HepG2 (cell line): ENCODE measurements around the gene LDLRAP1. TPM values are rescaled to one million over a fixed set of nuclear protein-coding genes. Genes with fewer than 3 reads are reported as not detected.

Experiments
- ATAC-seq: fragments of 200-7000 bp; cut with Tn5 transposase; 3 replicates; pipeline ENCODE4 v1.9.1; 2020; ENCODE audit warnings: mild to moderate bottlenecking, moderate library complexity
- BruUV-seq: library from RNA; stranded (reverse); fragments of 400-500 nt; replicated peaks from 2 replicates; lab custom pipeline; 2021; lab: Mats Ljungman, UMichigan
- CTCF ChIA-PET: fragments of 300-600 bp; formaldehyde crosslinking; extraction: SDS; loops from one replicate; lab custom pipeline; 2021; ENCODE audit warnings: low total read pairs, inconsistent platforms, low intra/inter-chr PET ratio; lab: Yijun Ruan, JAX
- POLR2A ChIA-PET: fragments of 350-600 bp; sonication (Branson Sonifier 250); formaldehyde crosslinking; loops from one replicate; lab custom pipeline; 2020; ENCODE audit warnings: antibody characterized with exemption, inconsistent platforms; lab: Yijun Ruan, JAX
- DNase-seq: peaks from one replicate; pipeline ENCODE4 v3.0.0-alpha.2; 2015; ENCODE audit warnings: low spot score
- FAIRE-seq: peaks from 3 replicates; lab custom pipeline; 2011; peaks lifted over from hg19 to GRCh38; lab: Jason Lieb, UNC
- H2AFZ ChIP-seq: one replicate; pipeline ENCODE4 v1.6.1; 2011; ENCODE audit warnings: low read length, inconsistent platforms
- H3K27ac ChIP-seq: fragments of 300-600 bp; 3 replicates; pipeline ENCODE4 v1.8.0; 2011; ENCODE audit warnings: mixed run types, mild to moderate bottlenecking, mixed read lengths, low read length, inconsistent platforms; ENCODE audit not compliant: insufficient read depth; ENCODE audit errors: extremely low read length
- H3K27me3 ChIP-seq, 2 experiments: fragments of 200-600 bp in 1 of 2; 2 replicates in 1 of 2; 3 replicates in 1 of 2; pipeline versions ENCODE4 v1.6.0 to v1.8.0; 2011; ENCODE audit warnings: low read length in 2 of 2, mild to moderate bottlenecking in 2 of 2, moderate library complexity in 2 of 2, inconsistent platforms in 1 of 2; ENCODE audit not compliant: insufficient read depth in 2 of 2, control insufficient read depth in 1 of 2
- H3K36me3 ChIP-seq, 2 experiments: fragments of 200-600 bp in 1 of 2; replicated peaks in 1 of 2; 2 replicates in 1 of 2; 3 replicates in 1 of 2; pipeline versions ENCODE4 v1.5.1 to v1.8.0; 2011; ENCODE audit warnings: low read length in 2 of 2, inconsistent platforms in 1 of 2; ENCODE audit not compliant: insufficient read depth in 2 of 2, control insufficient read depth in 1 of 2
- H3K4me1 ChIP-seq: 2 replicates; pipeline ENCODE4 v1.5.1; 2012; ENCODE audit warnings: low read length, inconsistent platforms; ENCODE audit not compliant: insufficient read depth
- H3K4me2 ChIP-seq: 2 replicates; pipeline ENCODE4 v1.6.0; 2011; ENCODE audit warnings: low read depth, low read length, inconsistent platforms
- H3K4me3 ChIP-seq, 3 experiments: fragments of 200-600 bp in 1 of 3; sonication (generic), shearing (Covaris generic) in 1 of 3; replicated peaks in 1 of 3; 2 replicates each; pipeline ENCODE4 v1.5.1; 2011 to 2016; ENCODE audit warnings: low read length in 3 of 3, inconsistent platforms in 2 of 3, low read depth in 2 of 3, mild to moderate bottlenecking in 2 of 3, control low read depth in 1 of 3, mixed read lengths in 1 of 3; ENCODE audit not compliant: insufficient read depth in 1 of 3
- H3K79me2 ChIP-seq: one replicate; pipeline ENCODE4 v1.6.1; 2011; ENCODE audit warnings: low read length, inconsistent platforms; ENCODE audit not compliant: insufficient read depth
- H3K9ac ChIP-seq: 2 replicates; pipeline ENCODE4 v1.6.0; 2011; ENCODE audit warnings: mild to moderate bottlenecking, low read depth, low read length, inconsistent platforms; ENCODE audit not compliant: insufficient read depth
- H3K9me3 ChIP-seq: 2 replicates; pipeline ENCODE4 v1.5.1; 2012; ENCODE audit warnings: mild to moderate bottlenecking, low read length
- H4K20me1 ChIP-seq: 2 replicates; pipeline ENCODE4 v1.6.0; 2011; ENCODE audit warnings: inconsistent platforms, mild to moderate bottlenecking, low read length, moderate library complexity; ENCODE audit not compliant: insufficient read depth
- AKAP8 ChIP-seq: sonication (generic); formaldehyde crosslinking; IDR thresholded peaks from 2 replicates; pipeline ENCODE4 v1.5.1; 2020; ENCODE audit warnings: mild to moderate bottlenecking, missing genetic modification reagents
- BCL3 ChIP-seq: sonication (generic); formaldehyde crosslinking; IDR thresholded peaks from 2 replicates; pipeline ENCODE4 v1.5.1; 2020; ENCODE audit warnings: mild to moderate bottlenecking, missing genetic modification reagents, moderate library complexity
- HDAC6 ChIP-seq: fragments of 200-600 bp; sonication (generic); IDR thresholded peaks from 2 replicates; pipeline ENCODE4 v1.7.0; 2017; ENCODE audit warnings: mild to moderate bottlenecking, antibody characterized with exemption, low read length, low read depth
- NFIB ChIP-seq: sonication (generic); formaldehyde crosslinking; IDR thresholded peaks from 2 replicates; pipeline ENCODE4 v1.9.0; 2021; ENCODE audit warnings: missing genetic modification reagents, mild to moderate bottlenecking, borderline replicate concordance
- RFXAP ChIP-seq: sonication (generic); formaldehyde crosslinking; IDR thresholded peaks from 2 replicates; pipeline ENCODE4 v1.4.0; 2020; ENCODE audit warnings: missing genetic modification reagents, borderline replicate concordance
- SUZ12 ChIP-seq: fragments of 150-350 bp; IDR thresholded peaks from 2 replicates; pipeline ENCODE4 v1.6.1; 2014; ENCODE audit warnings: low read depth, low read length
- ZNF556 ChIP-seq: sonication (generic); formaldehyde crosslinking; IDR thresholded peaks from 2 replicates; pipeline ENCODE4 v1.4.0; 2020; ENCODE audit warnings: mild to moderate bottlenecking, missing genetic modification reagents, borderline replicate concordance
- ZSCAN20 ChIP-seq: sonication (generic); formaldehyde crosslinking; IDR thresholded peaks from 2 replicates; pipeline ENCODE4 v1.4.0; 2020; ENCODE audit warnings: missing genetic modification reagents, mild to moderate bottlenecking, borderline replicate concordance
- WGBS: methylation state at CpG from one replicate; pipeline ENCODE4 v1.1.6; 2017; ENCODE audit warnings: low lambda C conversion rate; 5-methylcytosine and 5-hydroxymethylcytosine counted together
- in situ Hi-C: cut with HindIII; loops from 2 replicates; pipeline ENCODE4 v1.10.0; 2017; ENCODE audit warnings: low pct_unique_long_range_greater_than_20kb; ENCODE audit not compliant: extremely low pct_ligation_motif_present
- intact Hi-C: fragments of 100-400 bp; cut with micrococcal nuclease; formaldehyde crosslinking; loops from one replicate; pipeline ENCODE4 v1.10.0; 2022; ENCODE audit not compliant: unreplicated experiment
- polyA plus RNA-seq, 8 experiments: library from polyadenylated mRNA; depleted of rRNA in 3 of 8; stranded (reverse) in 7 of 8; unstranded in 1 of 8; fragments of >200 nt; fragmentation: Illumina TruSeq in 4 of 8; extraction: Trizol in 4 of 8; gene quantifications; 2 replicates each; pipeline versions ENCODE4 v1.2.1 to v1.2.3, GENCODE V29; 2011 to 2016; ENCODE audit warnings: low read depth in 4 of 8, missing spikeins in 1 of 8, mixed read lengths in 1 of 8; ENCODE audit not compliant: insufficient read depth in 1 of 8
- total RNA-seq, 5 experiments: library from RNA; depleted of rRNA; stranded (reverse); fragments of >200 nt; fragmentation: Illumina TruSeq; extraction: Trizol; gene quantifications; 2 replicates each; pipeline ENCODE4 v1.2.3, GENCODE V29; 2016; ENCODE audit warnings: low read depth in 1 of 5

LDLRAP1 gene
- total and polyA plus RNA-seq, 2 of the 13 experiments (the other 11 are each of a cell fraction or from before 2014, with no cell fraction given), result 7.2 to 12.1 TPM

DNA sequence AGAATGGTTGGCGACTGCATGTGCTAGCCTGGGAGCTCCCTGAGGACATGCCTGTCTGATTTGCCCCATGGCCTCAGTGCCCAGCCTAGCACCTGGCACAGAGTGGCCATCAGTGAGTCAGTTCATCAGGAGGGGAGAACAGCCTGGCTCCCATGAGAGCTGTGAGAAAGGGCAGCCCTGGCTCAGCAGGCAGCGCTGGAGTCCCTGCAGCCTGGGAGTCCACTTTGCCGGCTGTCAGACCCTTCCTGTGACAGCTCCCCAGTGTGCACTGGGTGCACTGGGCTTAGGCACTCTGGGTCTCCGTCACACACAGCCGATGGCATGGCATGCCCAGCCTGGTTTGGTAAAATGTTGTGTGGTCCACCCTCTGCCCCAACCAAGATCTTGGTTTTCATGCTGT lies 28.7 kb downstream of the LDLRAP1 start:
- DNase-seq, result no peak
- Histone ChIP-seq H3K4me3 (no peak overlapping the region), H3K79me2 (no peaks in the 10 kb centered on the region), H3K9me3 (no peaks in the 10 kb centered on the region), H4K20me1 (no peaks in the 10 kb centered on the region), H3K4me2 (no peak overlapping the region), H3K4me1 (peaks cover 35% of the 10 kb centered on the region), H3K36me3 (no peaks in the 10 kb centered on the region), H3K27me3 (peaks cover 0 to 3% of the 10 kb centered on the region in 2 experiments; a peak in 2 of 5 replicates), H3K27ac (no peak overlapping the region), H3K9ac (no peak overlapping the region), H2AFZ (no peak overlapping the region)
- no peak for FAIRE-seq
- 83% methylated on average over 1 of the region's 5 CpGs for WGBS
- BruUV-seq, result no TSS peak
- ChIA-PET POLR2A (no interaction called here), CTCF (no interaction called here)
- peak; percentile 4; the same call in 2 of the 3 replicates for ATAC-seq
- in situ Hi-C loops, result no loop called here
- intact Hi-C loops, result no loop called here
- no peak for TF ChIP-seq BCL3 (CRISPR knock-in tag)
- TF ChIP-seq NFIB (CRISPR knock-in tag), result no peak
- TF ChIP-seq ZNF556 (CRISPR knock-in tag), result no peak
- no peak for TF ChIP-seq ZSCAN20 (CRISPR knock-in tag)
- no peak for TF ChIP-seq SUZ12
- TF ChIP-seq HDAC6, result no peak
- no peak for TF ChIP-seq RFXAP
- no peak for TF ChIP-seq AKAP8 (CRISPR knock-in tag)
